ENCODE data around the gene IFI27.

- no peak for TF ChIP-seq EZH2 (IDR thresholded peaks at IDR 0.05; ENCODE audit: borderline replicate concordance, insufficient read depth, low read depth, low read length, poor library complexity, severe bottlenecking)
- TF ChIP-seq, protein P1, sequence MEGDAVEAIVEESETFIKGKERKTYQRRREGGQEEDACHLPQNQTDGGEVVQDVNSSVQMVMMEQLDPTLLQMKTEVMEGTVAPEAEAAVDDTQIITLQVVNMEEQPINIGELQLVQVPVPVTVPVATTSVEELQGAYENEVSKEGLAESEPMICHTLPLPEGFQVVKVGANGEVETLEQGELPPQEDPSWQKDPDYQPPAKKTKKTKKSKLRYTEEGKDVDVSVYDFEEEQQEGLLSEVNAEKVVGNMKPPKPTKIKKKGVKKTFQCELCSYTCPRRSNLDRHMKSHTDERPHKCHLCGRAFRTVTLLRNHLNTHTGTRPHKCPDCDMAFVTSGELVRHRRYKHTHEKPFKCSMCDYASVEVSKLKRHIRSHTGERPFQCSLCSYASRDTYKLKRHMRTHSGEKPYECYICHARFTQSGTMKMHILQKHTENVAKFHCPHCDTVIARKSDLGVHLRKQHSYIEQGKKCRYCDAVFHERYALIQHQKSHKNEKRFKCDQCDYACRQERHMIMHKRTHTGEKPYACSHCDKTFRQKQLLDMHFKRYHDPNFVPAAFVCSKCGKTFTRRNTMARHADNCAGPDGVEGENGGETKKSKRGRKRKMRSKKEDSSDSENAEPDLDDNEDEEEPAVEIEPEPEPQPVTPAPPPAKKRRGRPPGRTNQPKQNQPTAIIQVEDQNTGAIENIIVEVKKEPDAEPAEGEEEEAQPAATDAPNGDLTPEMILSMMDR (IDR thresholded peaks at IDR 0.05): no peak
These were observed 29.7 kb upstream of the IFI27 start, which contains the start of the genes DDX24 and IFI27L1 for GRCh38 chr14:94080621-94081385.

Measured in B cell (primary cell).